Limb (tissue), 2 donors: ENCODE results near the gene SNX24.

Experiments used
- DNase-seq, 2 donors: peaks; one replicate each; pipeline ENCODE4 v3.0.0-alpha.2; 2016; ENCODE audit errors: extremely low spot score in 2 of 2

Gene SNX24

DNA sequence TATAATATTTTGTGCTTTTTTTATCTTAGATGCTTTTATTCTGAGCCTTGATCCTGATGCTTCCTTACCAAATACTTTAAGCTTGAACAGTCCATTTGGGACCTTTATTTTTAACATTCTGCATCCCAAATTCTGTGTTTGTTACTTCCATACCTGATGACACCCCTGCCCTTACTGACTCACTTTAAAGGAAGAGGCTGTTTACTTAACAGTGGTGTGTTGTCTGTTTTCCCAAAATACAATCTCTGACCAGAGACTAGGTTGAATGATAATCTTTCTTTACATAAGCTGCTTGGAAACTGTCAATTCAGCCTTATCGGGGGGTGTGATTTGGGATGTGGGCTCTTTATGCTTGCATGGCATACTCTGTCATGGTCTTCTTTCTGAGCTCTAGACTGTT, 71.1 kb downstream of the SNX24 start:
- DNase-seq: no peak

DNA sequence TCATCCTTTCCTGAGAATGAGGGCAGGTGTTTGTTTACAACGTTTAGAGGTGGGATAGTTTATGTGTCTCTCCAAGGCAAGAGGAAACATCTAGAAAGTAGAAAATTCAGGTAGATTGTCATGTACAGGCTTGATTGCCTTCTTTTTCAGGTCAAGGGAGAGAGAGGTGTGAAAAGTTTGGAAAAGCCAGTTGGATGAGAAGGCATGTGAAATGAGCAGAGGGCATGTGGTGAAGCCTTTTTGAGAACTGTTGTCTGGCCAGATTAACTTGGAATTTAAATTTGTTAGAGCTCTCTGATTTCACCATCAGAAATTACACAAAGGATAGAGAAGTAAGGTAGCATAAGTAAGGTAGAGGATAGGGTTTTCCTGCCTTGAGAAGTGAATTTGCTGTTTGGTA, 74.6 kb downstream of the SNX24 start:
- no peak for DNase-seq

DNA sequence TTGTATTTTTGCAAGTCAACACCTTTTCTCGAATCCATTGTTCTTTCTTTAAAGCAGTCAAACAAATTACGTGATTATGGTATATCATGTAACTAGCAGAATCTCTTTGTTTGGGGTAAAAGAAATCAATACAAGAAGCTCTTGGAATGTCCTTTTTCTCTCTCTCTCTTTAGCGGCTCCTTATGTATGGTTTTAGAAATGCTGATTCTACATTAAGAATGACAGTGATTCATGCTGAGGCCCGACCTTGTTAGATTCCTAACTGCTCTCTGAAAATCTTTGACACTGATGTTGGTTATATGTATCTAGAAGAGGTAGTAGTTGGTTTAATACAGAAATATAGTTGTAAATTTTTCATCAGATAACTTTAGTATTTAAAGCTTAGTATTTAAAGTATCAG, 76.4 kb downstream of the SNX24 start:
- no peak for DNase-seq

DNA sequence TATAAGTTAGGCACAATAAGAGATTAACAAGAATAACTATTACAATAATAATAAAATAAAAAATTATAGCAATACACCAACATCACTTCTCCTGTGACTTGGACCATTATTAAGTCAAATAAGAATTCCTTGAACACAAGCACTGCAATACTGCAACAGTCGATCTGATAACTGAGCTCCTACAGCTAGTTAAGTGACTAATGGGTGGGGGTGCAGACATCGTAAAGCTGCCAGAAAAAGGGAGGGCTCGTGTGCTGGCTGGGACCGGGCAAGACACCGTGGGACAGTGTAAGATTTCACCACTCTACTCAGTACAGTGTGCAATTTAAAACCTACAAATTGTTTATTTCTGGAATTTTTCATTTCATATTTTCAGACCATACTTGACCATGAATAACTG, 78.8 kb downstream of the SNX24 start:
- DNase-seq: no peak

DNA sequence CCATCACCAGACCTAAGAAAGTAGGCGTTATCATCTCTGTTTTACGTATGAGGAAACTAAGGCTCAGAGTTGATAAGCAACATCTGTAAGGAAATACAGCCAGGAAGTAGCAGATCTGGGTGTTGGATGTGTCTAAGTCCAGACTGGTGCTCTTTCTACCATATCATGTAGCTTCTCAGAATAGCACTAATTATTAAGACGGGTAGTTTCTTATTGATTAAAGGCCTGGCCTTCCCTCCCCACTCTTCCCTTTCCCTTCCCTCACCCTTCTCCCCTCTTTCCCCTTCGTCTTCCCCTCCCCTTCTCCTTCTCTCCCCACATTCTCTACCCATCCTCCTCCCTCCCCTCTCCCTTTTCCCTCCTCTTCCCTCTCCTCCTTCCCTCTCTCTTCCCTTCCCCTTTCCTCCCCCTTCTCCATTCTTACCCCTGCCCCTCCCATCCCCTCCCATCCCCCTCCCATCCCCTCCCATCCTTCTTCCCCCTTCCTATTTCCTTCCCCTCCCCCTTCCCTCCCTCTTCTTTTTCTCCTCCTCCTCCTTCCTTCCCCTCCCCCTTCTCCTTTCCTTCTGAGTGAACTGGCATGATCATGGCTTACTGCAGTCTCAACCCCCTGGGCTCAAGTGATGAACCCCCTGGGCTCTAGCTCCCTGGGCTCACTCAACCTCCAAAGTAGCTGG, 79.4 kb downstream of the SNX24 start:
- DNase-seq: no peak

DNA sequence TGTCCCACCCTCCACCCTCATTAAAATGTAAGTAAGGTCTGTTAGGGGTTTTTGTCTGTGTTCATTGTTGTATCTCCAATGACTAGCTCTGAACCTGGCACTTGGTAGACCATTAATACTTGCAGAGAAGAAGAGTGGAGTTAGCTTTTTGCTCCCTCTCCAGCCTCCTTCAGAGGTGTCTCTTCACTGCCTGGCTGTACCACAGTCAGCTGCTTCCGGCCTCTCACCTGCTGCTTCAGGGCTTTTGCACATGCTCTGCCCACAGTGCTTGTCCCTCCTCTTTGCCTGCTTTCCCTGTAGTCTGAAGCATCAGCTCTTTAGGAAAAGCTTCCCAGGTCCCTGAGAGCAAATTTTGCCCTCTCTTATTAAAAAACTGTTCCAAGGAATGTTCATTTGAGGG, 83.6 kb downstream of the SNX24 start:
- no peak for DNase-seq

DNA sequence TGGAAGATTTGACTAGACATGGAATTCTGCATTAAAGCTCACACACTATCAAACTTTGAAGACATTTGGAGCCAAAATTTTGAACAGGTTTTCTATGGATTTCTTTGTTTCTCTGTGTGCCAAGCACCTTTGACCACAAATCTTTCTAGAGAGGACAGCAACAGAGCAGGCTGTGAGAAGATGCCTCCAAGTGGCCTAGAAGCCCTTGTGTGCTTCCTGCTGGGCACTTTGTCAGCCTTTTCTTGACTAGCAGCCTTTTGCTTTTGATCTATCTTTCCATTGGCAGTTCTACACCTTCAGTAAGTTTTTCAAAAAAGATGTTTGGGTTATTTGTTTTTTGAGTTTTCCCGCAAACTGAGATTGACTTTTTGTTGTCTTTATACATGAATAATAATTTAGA, 84.6 kb downstream of the SNX24 start:
- DNase-seq: no peak

DNA sequence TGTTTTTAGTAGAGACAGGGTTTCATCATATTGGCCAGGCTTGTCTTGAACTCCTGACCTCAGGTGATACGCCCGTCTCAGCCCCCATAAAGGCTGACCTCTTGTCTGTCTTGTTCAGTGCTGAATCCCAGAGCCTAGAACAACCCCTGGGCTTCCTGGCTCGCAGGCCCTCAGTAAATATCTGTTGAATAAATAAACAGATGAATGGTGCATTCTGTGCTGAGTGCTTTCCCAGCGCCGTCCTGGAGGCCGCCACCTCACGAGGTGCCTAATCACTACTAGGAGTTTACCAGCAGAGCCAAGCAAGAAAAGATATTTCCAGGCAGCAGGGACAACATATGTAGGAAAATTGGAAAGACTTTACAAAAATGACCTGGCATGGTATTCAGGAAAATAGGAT, 88.5 kb downstream of the SNX24 start:
- DNase-seq: no peak

DNA sequence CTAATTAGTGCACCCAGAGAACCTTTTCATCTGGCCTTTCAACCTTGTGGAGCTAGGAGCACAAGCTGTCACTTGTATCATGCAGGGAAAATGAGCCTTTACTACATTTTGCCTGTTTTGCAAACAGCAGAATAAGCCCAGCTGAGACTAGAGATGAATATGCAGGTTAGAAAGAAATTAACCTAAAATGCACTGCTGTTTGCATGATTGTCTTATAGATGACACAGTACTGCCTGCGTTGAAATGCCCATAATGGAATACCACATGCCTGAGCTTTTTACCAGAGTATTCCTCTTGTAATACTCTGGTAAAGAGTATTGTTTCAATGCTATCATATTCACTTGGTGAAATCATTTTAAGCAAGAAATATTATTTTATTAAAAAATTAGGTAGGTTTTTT, 90.7 kb downstream of the SNX24 start:
- no peak for DNase-seq

DNA sequence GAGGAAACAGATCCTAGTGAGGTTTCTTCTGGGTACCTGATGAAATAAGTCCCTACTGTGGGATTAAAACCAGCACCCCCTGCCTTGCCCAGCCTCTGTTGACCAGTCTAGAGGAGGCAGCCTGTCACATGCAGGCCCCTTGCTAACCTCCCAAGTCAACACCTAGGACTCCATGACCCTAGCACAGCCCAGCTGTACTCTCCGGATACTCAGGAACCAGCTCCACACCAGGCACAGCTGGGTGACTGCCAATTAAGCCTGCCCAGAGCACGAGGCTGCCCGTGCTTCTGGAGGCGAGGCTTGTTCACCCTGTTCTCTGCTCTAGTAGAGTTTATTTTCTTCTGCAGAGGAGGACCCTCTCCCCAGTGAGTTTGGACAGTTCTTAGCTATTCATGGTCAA, 92.5 kb downstream of the SNX24 start:
- no peak for DNase-seq

DNA sequence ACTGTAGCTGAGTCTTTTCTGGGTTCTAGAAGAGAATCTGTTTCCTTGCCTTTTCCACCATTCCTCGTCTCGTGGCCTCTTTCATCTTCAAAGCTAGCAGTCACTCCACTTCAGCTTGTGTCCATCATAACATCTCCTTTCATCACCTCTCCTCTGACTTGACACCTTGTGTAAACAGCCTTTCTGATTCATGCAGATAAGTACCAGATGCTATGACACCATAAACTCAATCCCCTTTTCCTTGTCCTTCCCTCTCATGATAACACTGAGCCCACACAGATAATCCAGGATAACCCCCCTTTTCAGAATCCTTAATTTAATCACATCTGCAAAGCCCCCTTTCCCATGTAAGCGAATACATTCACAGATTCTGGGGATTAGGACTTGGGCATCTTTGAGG, 95.5 kb downstream of the SNX24 start:
- DNase-seq: no peak

DNA sequence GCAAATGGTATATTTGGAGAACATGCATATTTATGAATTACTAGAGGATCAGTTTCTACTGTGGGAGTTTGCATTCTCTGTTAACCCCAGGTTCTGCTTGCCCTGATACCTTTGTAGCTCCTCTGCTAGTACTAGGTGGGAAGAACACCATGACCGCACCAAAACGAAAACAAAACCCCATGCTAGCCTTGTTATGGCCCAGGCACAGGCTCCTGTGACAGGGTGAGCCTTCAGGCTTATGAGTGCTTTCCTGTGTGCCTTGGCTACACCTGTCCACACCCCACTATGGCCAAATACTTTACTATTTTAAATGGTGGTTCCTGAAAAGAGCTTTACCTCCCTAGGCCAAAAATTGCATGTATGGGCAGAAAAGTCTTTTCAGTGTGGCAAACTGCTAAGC, 96.3 kb downstream of the SNX24 start:
- DNase-seq: no peak

DNA sequence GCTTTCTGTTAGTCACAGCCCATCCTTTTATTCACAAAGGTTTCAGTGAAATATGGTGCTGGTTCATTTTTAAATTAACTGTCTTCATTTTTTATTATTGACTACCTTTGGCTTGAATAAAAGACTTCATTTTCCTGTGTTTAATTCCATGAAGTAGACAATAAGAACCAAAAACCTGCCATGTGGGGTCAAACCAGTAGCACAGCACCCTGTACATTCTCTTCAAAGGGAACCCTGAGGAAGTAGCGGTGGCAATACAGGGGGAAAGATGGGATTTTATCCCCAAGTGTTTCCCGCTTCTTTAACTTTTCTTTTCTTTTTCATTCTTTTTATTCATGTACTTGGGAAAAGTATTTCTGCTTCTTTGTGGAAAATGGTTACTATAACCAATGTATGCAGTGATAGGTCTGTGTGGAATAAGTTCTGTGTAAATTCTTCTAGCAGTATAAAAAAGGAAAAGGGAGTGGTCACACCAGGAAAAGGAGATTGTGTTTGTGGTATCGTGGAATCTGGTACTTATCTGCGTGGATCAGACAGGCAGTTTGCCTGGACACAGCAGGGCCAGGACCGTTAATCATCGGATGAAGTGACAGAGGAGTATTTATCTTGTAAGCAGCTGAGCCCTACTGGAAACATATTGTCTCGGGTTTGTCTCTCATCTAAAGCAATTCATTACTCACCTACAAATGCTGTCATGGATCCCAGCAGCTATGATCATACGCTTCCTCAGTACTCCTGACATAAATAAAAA, 96.9 kb downstream of the SNX24 start:
- DNase-seq: no peak

DNA sequence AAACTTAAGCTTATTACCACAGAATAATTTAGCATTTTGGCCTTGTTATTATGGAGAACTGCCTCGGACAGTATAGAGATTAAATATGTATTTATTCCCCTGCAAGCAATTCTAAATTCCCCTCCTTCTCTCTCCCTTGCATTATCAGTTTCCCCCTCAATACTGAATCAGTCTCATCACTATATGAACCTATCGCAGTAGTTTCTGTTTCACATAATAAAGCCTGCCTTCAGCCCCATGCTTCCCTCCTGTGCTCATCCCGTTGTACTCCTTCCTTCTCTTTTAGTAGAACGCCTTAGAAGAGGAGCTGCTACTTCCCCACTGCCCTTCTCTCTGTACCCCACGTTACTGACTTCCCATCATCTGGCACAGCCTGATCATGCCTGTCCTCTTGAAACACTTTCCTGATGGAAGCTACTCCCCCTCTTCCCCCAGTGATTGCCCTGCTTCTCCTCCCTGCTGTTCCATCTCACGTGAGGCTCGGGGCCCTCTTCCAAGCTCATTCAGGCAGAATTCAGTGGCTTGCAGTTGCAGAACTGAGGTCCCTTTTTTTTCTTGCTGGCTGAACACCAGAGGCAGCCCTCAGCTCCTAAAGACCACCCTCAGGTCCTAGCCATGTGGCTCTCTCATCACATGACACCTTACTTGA, 97.8 kb downstream of the SNX24 start:
- DNase-seq: no peak

DNA sequence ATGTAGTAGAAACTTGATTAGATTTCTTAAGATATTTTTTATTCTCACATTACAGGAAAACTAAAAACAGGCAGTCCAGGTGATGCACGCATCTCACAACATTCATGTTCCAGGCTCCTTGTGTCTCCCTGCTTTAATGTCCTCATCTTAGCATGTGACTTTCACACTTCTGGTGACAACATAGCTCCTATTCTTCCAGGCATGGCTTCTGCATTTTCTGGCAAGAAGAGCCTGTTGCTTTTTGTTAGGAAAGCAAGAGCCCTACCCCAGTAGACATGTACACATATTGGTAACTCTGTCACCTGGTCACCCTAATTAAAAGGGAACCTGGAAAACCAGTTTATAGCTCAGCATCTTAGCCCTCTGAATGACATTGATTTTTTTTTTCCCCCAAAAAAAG, 98.6 kb downstream of the SNX24 start:
- DNase-seq: no peak

DNA sequence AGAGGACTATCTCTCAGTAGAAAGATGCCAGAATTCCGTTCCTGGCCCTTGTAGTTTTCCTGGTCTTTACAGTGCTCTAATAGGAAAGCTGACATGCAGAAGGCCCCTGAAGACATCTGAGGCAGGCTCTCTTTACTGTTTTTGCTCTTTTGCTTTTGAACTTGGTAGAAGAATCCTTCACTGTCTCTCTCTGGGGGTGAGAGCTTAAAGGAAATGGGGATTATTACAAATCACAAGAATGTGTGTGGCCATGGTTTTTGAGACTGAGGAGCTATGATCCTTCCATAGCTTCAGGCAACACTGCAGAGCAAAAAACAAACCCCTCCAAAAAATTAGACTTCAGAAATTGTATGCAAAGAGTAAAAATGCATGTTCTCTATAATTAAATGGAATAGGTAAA, 102.0 kb downstream of the SNX24 start:
- DNase-seq: no peak

DNA sequence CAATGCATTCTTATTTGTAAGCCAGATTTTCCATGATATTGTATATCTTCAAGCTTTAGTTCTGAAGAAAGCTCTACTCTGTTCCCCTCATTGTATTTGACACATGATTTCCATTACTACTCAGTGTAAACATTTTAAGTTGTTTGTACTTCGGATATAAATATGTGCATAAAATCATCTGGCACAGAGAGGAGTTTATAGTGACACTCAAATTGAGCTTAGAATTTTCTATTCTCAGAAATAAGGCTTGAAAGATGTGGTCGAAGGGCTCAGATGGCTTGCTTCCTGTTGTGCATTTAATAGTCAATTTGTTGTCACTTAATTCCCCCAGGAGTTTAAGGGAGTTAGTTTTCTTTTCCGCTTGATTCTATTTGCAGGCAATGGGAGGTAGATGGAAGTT, 102.4 kb downstream of the SNX24 start:
- no peak for DNase-seq

DNA sequence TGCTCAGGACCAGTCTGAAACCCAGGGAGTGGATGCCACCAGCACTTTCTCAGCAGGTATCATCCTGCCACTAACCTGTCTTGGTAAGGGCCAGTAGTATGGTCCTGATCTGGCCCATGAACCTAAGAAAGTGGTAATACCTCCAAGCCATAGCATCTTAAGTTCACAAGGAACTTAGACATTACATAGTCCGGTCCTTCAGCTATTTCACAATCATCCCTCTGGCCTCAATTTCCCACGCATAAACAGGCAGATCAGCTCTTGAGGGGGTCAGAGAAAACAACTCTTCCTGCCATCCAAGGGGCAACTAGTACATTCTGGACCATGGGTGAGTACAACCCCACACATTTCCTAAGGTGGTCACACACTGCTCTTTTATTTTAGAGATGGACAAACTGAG, 102.9 kb downstream of the SNX24 start:
- DNase-seq: no peak

DNA sequence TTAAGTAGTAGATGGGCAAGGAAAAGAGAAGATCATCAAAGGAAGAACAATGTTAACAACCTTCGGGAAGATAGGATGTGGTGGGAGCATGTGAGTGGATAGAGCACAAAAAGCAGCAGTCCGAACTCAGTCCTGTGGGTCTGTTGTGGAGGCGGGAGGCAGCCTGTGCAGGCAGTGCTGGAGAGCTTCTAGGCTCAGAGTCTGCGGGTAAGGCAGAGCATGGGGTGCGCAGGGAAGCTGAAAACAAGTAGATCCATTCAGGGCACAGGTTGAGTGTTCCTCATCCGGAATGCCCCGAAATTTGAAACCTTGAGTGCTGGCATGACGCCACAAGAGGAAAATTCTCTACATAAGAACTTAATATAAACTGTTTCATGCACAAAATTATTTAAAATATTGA, 106.2 kb downstream of the SNX24 start:
- no peak for DNase-seq

DNA sequence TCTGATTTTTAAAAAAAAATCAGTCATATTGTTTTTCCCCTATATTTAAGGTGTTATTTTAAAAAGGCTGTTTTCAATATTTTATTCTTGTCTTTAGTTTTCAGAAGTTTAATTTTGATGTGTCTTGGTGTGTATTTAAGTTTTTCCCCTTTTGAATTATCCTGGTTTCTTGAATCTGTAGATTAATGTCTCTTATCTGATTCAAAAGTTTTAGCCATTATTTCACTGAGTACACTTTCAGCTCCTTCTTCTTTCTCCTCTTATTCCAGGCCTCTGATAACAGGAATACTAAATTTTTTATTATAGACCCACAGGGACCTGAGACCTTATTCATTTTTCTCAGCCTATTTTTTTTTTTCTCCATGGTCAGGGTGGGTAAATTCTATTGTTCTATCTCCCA, 109.3 kb downstream of the SNX24 start:
- no peak for DNase-seq

DNA sequence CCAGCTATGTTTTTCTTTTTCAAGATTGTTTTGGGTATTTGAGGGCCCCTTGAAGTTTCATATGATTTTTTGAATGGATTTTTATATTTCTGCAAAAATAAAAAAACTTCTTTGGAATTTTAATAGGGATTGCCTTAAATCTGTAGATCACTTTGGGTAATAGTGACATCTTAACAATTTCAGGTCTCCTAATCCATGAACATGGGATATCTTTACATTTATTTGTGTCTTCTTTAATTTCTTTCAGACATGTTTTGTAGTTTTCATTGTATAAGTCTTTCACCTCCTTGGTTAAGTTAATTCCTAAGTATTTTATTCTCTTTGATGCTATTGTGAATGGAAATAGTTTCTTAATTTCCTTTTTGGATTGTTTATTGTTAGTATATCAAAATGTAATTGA, 112.0 kb downstream of the SNX24 start:
- no peak for DNase-seq

DNA sequence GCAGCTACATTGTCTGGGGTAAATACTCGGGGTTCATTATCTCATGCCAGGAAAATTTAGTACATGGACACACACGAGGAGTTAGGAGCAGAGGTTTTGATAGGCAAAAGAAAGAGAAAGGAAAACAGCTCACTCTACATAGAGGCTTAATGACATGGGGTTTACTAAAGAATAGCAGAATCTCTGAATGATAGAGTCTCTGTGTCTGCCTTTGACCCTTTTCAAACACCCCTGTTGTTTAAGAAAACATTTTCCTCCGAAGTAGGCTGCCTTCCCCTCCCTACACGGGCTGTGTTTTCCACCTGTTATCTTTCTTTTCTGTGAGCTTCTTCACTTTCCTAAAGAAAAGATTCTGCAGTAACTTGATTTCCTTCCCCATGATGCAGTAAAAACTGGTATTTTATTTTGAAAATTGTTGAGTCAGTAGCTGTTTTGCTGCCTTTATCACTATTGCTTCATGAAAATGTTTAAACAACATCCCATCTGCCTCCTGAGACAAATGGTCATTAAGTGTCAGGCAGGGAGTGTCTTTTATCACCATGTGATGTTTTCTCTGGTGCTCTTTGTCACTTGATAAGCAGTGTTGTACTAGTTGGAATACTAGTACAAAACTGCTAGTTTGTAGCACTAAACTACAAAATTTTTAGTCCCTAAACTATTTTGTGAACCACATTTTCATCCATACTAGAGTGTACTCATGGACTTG, 114.5 kb downstream of the SNX24 start:
- DNase-seq: no peak
